Esophagus squamous epithelium (tissue), 5 donors: ENCODE results near the gene BMF. TPM values are rescaled to one million over a fixed set of nuclear protein-coding genes. Genes with fewer than 3 reads are reported as not detected.

ENCODE experiments used
- DNase-seq: peaks from one replicate; lab custom pipeline; 2025; lab: John Stamatoyannopoulos, UW
- H3K27ac ChIP-seq, 4 donors: fragments of 200-600 bp; sonication (generic); one replicate each; pipeline ENCODE4 v1.5.1; 2016 to 2019; ENCODE audit warnings: mild to moderate bottlenecking in 1 of 4
- H3K27me3 ChIP-seq, 4 donors: fragments of 200-600 bp; sonication (generic); 1 replicate in 3 of 4; 2 replicates in 1 of 4; pipeline versions ENCODE4 v1.5.1 to v1.6.0; 2017 to 2021; ENCODE audit warnings: antibody characterized with exemption in 1 of 4
- H3K36me3 ChIP-seq, 3 donors: fragments of 200-600 bp; sonication (generic); one replicate each; pipeline ENCODE4 v1.5.1; 2016 to 2019
- H3K4me1 ChIP-seq, 3 donors: fragments of 200-600 bp; sonication (generic); one replicate each; pipeline ENCODE4 v1.5.1; 2017 to 2019
- H3K4me3 ChIP-seq, 4 donors: fragments of 200-600 bp; sonication (generic); 1 replicate in 3 of 4; 2 replicates in 1 of 4; pipeline ENCODE4 v1.5.1; 2016 to 2019; ENCODE audit warnings: mild to moderate bottlenecking in 2 of 4, moderate library complexity in 1 of 4
- H3K9me3 ChIP-seq, 3 donors: fragments of 200-600 bp; sonication (generic); one replicate each; pipeline ENCODE4 v1.5.1; 2016 to 2019
- CTCF ChIP-seq, 6 experiments: fragments of 450-650 bp in 4 of 6; fragments of 200-600 bp in 2 of 6; sonication (generic) in 2 of 6; IDR thresholded peaks; one replicate each; pipeline ENCODE4 v1.5.1; 2016 to 2019; ENCODE audit warnings: antibody characterized with exemption in 6 of 6, mild to moderate bottlenecking in 4 of 6, moderate library complexity in 4 of 6
- POLR2A ChIP-seq, 4 donors: fragments of 450-650 bp; IDR thresholded peaks; one replicate each; pipeline ENCODE4 v1.6.1; 2017; ENCODE audit warnings: antibody characterized with exemption in 4 of 4, mild to moderate bottlenecking in 4 of 4, moderate library complexity in 3 of 4
- WGBS, 2 donors: methylation state at CpG; one replicate each; pipeline ENCODE4 v1.1.5; 2018; 5-methylcytosine and 5-hydroxymethylcytosine counted together
- intact Hi-C: fragments of 100-400 bp; cut with DNase I; formaldehyde crosslinking; loops from one replicate; pipeline ENCODE4 v1.15.0; 2022
- total RNA-seq, 4 donors: library from RNA; depleted of rRNA; stranded (reverse); fragments of >200 nt; gene quantifications; one replicate each; pipeline ENCODE4 v1.1.0, GENCODE V29; 2016
- donor health status: DM: yes; HTN: yes; CAD: no.

Gene BMF
- total RNA-seq, 4 donors from 2014 or later = 0.31 to 4.4 (median 1.4) TPM

- Histone ChIP-seq H3K4me3 (no peak overlapping the region), H3K27me3 (peaks cover 0 to 59% (median 0%) of the 10 kb centered on the region in 4 donors), H3K27ac (peak overlapping the region in 1 of 4 donors; percentile 46), H3K9me3 (no peaks in the 10 kb centered on the region), H3K4me1 (peaks cover 15 to 34% (median 16%) of the 10 kb centered on the region in 3 donors), H3K36me3 (no peaks in the 10 kb centered on the region)
- intact Hi-C loops = no loop called here
- no peak for DNase-seq
- no peak for TF ChIP-seq POLR2A (IDR thresholded peaks at IDR 0.05)
- no peak for TF ChIP-seq CTCF (IDR thresholded peaks at IDR 0.05)
- WGBS, 2 donors = 80 to 81% methylated on average over 6 to 10 of the region's 14 CpGs
These were observed 54.7 kb downstream of the BMF start for GRCh38 chr15:40053831-40054604.

- Histone ChIP-seq H3K9me3 (no peaks in the 10 kb centered on the region), H3K4me1 (peaks cover 18 to 41% (median 20%) of the 10 kb centered on the region in 3 donors), H3K27me3 (peaks cover 0 to 54% (median 0%) of the 10 kb centered on the region in 4 donors), H3K4me3 (no peak overlapping the region), H3K27ac (no peak overlapping the region), H3K36me3 (no peaks in the 10 kb centered on the region)
- TF ChIP-seq CTCF (IDR thresholded peaks at IDR 0.05) (no peak), POLR2A (IDR thresholded peaks at IDR 0.05) (no peak)
- WGBS, 2 donors = 78 to 87% methylated on average over 10 to 12 of the region's 12 CpGs
- intact Hi-C loops = no loop called here
- no peak for DNase-seq
These were observed 55.4 kb downstream of the BMF start for GRCh38 chr15:40053079-40053830.

GRCh38 chr15:40052604-40053003 lies 56.1 kb downstream of the BMF start:
- intact Hi-C loops = no loop called here
- Histone ChIP-seq H3K27ac (no peak overlapping the region), H3K4me1 (peaks cover 23 to 48% (median 27%) of the 10 kb centered on the region in 3 donors), H3K36me3 (no peaks in the 10 kb centered on the region), H3K9me3 (no peaks in the 10 kb centered on the region), H3K4me3 (no peak overlapping the region), H3K27me3 (peaks cover 0 to 49% (median 0%) of the 10 kb centered on the region in 4 donors)
- no peak for TF ChIP-seq POLR2A (IDR thresholded peaks at IDR 0.05)
- TF ChIP-seq CTCF (IDR thresholded peaks at IDR 0.05) = no peak
- WGBS, 2 donors = 74 to 78% methylated on average over 6 of the region's 6 CpGs
- DNase-seq = no peak

DNA sequence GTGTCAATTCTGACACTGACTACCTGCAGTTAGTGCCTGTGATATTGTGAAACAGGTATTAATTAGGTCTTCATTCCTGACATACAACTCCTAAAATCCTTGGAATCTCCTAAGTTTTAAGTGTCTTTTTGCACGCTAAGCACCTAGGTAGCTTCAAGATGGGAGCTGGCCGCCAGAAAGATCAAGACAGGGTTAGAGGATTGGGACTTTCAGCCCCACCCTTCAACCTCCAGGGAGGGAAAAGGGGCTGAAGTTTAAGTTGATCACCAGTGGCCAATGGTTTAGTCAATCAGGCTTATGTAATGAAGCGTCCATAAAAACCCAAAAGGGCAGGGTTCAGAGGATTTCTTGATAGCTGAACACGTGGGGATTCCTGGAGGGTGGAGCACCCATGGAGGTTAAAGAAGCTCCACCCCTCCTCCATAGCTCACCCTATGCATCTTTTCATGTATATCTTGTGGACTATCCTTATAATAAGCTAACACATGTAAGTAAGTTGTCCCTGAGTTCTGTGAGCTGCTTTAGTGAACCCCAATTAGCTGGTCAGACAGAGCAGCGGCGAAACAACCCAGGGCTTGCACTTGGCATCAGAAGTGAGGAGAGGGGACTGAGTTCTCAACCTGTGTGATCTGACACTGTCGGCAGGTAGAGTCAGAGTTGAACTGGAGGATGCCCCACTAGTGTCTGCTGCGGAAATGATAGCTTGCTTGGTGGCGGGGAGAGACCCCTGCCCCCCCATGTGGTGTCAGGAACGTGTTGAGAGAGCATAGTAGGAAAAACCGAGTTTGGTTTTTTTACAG lies 56.9 kb downstream of the BMF start:
- peaks cover 31 to 56% (median 35%) of the 10 kb centered on the region in 3 donors for H3K4me1 ChIP-seq
- peaks cover 0 to 41% (median 0%) of the 10 kb centered on the region in 4 donors for H3K27me3 ChIP-seq
- DNase-seq = no peak
- no peak overlapping the region for H3K4me3 ChIP-seq
- WGBS, 2 donors = 87 to 96% methylated on average over 7 to 10 of the region's 11 CpGs
- H3K27ac ChIP-seq = no peak overlapping the region
- H3K9me3 ChIP-seq = no peaks in the 10 kb centered on the region
- intact Hi-C loops = no loop called here
- H3K36me3 ChIP-seq = no peaks in the 10 kb centered on the region
- TF ChIP-seq CTCF (IDR thresholded peaks at IDR 0.05) (no peak), POLR2A (IDR thresholded peaks at IDR 0.05) (no peak)
